ENCODE data around the gene PPP1CC.

DNA sequence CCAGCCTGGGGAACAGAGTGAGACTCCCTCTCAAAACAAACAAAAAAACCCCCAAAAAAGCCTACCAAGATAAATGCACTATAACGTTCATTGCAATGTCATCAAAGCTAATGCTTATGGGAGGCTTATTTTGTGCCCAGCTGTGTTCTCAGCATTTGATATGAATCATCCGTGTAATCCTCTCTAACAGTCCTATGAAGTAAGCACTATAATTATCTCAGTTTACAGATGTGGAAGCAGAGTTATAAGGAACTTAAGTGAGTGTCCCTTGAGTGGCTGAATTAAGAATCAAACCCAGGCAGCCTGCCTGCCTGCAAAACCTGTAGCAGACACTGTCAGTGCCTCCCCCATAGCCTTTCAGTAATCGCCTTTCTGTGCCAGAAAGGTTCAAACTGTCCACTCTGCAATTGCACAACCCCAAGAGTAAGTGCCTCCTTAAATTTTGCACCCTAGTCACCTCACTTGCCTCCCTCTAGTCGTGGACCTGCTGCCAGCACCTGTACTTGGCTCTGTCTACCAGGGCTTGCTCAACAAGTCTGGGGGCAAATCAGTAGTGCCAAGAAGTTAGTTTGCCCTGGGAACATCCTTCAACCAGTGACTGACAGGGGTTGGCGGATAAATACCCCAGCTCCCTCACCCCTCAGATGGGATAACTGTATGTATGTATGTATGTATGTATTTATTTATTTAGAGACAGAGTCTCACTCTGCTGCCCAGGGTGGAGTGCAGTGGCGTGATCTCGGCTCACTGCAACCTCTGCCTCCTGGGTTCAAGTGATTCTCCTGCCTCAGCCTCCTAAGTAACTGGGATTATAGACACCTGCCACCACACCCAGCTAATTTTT, 23.8 kb upstream of the PPP1CC start:
- no peak for TF ChIP-seq POLR2AphosphoS5 (IDR thresholded peaks at IDR 0.05; ENCODE audit: low read depth, low read length)
- no peak for TF ChIP-seq POLR2A (IDR thresholded peaks at IDR 0.05; ENCODE audit: low read depth, low read length)
- no peak for TF ChIP-seq TAF1 (IDR thresholded peaks at IDR 0.05; ENCODE audit: low read depth, low read length)
- TF ChIP-seq POU2F2 (IDR thresholded peaks at IDR 0.05; ENCODE audit: low read depth, low read length) = no peak
